NCI-H345 (cell line): Measurements from ENCODE around the gene RBMS1.
"Not testable (repeated sequence)": the region's sequence is repeated elsewhere in the genome, so short reads cannot be mapped to it uniquely, and the experiment has no call there.

ENCODE experiments used
- DNase-seq: peaks from one replicate; lab custom pipeline; 2025; lab: John Stamatoyannopoulos, UW

RBMS1 gene

DNA sequence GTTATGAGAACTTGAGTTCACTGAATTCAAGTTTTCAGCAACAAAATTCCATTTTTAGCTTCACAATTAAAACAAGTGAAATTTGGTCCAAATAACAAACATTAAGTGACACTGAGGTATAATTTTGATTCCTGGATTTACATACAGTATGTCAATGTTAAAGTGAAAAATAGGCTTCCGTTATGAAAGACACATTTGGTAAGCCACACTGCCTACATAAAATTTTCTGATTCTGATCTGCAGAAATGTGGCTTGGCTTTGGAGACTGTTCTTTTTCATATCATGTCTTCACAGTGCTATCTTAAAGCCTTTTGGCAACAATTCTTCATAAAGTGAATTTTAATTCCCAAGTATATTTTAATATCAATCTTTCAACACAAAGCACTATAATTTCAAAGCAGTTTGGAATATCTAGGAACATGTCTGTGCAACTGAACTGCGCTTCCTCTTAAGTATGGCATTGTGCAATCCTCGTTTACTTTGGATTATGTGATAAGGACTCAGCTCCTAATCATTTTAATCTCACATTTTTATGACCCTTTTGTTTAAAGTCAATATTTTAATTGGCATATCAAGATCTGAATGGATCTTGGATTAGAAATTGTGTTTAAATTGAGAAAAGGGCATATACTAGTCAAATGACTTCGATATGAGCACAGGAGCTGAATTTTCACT, 60.0 kb downstream of the RBMS1 start:
- no peak for DNase-seq

DNA sequence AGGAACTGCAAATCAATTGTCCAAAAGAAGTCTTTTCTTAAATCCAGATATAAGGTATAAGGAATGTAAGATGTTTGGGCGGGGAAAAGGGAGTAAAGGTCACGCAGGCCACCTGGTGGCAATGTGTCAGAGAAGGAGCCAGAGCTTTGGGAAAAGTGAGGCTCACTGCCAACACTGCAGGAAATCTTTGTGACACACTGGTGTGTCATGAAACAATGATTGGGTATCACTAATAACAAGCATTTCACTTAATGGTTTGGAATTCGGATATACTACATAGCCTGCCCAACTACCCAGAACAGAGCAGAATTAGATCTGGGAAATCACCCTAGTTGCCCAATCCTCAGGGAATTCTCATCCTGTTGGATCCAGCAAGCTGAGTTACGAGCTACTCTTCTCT, 61.0 kb downstream of the RBMS1 start:
- no peak for DNase-seq

DNA sequence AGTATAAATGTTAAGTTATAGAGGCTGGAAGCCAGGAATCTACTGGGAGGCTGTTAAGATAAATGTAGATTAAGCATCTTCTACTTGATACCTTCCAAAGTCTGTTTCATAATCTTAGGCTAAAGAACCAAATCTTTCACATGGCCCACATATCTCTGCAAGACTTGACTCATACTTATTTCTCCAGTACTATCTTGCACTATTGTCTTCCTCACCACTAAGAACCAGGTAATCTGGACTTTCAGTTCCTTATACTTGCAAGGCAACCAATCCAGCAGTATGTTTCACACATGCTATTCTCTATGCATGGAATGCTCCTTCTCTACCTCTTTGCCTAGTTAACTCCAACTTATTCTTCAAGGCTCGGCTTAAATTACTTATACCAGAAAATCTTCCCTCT, 62.2 kb downstream of the RBMS1 start:
- no peak for DNase-seq

DNA sequence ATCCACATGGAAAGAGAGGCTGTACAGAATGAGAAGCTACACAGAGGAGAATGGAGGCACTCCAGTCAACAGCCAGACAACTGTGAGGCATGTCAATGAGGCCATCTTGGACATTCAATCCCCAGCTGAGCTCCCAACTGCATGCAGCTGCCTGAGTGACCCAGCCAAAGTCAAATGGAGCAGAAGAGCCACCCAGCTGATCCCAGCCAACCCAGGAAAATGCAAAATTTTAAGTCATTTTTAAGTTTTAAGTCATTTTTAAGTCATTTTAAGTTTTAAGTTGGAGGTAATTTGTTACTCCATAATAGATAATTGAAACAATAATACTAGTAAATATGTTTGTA, 63.6 kb downstream of the RBMS1 start:
- no peak for DNase-seq

DNA sequence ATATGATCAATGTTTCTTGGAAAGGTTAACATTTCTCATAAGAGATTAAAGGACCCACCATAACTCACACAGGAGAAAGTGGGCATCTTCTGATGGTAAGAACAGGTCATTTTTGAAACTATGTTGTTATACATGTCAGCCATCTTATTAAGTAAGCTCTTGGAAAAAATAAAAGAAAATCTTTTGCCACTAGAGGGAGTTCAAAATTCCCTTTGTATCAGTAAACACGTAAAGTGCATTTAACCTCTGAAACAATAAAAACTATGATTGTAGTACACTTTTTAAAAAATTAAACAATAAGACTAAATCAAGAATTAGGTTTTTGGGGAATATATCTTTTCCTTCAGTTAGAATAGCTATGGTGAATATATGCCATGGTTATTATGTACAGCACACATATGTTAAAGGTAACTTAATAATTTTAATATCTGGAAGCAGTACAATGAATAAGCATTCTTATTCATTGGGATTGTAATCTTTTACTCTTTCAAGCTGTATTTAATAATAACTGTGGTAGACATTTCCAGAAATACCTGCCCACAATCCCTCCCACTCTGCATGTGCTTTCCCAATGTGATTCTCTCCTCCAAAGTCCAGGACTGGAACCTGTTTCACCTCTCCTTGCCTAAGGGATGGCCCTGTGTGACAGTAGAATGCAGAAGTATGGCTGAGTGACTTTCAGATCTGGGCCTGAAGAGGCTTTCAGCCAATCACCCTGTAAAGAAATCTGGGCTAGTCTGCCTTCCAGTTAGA, 64.2 kb downstream of the RBMS1 start:
- DNase-seq, result peak; percentile 64

DNA sequence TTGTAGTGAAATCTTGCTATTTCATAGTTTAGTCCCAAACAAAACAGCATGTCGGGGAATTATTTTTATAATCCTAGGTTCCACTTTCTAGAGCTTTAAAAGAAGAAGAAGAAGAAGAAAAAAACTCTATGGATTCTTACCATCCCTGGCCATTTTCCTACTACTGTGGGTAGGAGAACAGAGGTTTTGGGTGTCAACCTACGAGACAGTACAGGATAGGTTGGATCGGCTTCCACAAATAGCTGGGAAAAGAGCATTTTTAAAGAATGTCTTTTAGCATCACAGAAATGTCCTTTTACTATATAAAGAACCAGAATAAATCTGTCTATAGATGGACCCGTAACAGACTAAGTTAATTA, 65.2 kb downstream of the RBMS1 start:
- no peak for DNase-seq

DNA sequence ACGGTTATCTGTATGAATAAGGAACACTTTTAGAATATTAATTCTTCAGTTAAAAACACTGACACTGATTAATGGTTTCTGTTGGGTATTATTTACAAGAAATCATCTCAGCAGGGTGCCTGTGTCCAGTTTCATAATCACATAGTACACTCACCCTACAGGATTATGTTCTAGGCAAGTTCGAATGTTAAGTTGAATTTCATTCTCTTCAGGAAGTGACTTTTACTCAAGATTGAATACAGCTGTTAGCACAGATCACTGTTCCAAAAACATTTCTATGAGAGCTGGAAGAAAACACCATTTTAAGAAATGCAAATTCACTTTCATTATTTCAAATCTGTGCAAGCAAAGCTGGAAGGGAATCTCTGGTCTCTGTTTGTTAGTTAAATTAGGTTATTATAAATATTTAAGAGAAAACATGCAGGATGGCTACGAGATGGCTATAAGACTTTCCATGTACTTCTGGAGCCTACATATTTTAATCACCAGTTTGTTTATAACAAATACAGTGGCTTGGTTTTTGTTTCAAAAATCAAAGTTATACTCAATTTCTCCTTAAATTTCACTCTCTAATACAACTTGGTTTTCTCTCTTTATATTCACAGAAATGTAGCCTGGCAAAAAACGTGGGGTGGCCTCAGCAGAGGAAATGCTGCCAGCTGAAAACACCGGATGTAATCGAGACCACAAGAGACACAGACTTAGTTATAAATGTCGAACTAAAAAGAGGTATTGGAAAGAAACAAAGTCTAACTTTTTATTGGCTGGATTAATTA, 65.8 kb downstream of the RBMS1 start:
- DNase-seq, result no peak

DNA sequence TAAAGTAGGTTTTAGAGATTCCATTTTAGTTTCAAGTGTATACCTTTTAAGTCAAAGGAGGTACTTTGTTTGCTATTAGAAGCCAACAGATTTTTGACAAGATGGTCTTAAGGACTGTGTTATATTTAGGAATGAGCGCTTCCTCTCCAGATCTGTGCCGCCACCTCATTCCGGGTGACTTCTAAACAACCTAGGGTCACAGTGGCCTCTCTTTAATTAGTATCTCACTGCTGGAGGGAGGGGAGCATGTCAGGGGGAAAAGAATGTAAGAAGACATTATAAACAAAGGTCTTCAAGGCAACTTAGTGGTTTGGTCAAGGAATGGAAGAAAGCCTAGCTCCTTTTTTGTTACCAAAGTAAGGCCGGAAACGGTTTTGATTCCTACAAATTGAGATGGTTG, 67.0 kb downstream of the RBMS1 start:
- no peak for DNase-seq

DNA sequence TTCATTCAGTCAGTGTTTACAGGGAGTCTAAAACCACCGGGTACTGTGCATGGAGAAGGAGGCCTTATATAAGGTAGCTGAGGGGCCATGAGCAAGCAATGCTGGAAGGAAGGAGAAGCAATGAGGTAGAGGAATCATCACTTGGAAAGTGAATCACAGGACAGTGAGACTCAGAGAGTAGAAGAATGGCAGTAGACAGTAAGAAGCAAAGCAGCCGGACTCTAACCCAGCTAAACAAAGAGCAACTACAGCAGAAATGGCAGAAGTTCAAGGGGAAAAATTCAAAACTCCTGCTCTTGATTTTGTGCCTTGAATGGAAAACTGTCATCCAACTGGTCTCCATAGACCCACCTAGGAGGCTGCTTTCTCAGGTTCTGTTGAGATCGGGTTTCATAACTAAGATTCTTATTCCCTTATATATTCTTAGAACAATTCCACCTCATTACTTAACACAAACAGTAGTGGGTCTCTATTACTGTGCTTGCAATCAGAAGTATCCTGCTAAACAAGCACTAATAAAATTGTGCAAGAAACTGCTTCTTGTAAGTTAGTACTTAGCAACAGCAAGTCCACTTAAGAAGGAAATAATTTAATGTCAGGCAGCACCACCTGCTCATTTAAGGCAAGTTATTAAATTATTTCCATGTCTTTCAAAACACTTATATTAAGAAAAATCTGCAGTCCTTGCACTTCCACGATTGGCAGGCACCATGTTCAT, 68.0 kb downstream of the RBMS1 start:
- no peak for DNase-seq

DNA sequence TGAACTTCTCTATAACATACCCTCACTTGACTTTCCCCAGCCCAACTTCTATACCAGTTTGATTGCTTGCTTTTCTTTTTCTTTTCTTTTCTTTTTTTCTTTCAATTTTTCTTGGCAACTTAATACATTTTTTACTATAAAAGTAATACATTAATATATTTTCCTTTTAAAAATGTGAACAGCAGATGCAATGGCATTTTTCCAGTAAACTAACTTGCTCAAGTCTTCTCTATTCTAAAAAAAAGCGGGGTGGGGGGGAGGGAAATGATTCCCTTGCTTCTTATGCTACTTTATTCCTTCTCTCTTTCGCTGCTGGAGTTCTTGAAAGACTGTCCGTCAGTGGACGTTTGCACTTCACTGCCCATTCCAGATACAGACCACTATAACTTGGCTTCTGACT, 70.5 kb downstream of the RBMS1 start:
- no peak for DNase-seq

DNA sequence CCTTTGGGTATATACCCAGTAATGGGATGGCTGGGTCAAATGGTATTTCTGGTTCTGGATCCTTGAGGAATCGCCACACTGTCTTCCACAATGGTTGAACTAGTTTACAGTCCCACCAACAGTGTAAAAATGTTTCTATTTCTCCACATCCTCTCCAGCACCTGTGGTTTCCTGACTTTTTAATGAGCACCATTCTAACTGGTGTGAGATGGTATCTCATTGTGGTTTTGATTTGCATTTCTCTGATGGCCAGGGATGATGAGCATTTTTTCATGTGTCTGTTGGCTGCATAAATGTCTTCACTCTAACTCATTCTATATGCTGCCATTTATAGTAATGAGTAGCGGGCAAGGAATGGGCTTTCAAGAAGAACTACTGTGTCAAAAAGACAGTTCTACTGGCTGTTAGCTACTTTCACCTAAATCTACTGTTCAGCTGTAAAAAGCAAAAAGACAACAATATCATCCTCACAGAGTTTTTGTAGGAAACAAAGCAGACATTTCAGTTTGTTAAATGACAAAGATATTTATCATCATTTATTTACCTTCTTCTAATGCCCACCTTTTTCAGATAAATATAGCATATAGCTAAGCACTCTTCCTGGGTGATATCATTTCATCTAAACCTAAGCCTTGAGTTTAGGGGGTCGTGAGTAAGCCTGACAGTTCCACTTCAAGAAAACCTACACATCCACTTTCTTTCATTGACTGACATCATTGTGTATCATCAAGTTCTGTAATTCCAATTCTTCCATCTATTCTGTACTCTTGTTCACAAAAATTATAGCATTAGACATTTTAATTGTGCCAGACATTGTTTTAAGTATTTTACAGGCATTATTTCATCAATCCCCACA, 71.7 kb downstream of the RBMS1 start:
- not testable (repeated sequence) for DNase-seq

DNA sequence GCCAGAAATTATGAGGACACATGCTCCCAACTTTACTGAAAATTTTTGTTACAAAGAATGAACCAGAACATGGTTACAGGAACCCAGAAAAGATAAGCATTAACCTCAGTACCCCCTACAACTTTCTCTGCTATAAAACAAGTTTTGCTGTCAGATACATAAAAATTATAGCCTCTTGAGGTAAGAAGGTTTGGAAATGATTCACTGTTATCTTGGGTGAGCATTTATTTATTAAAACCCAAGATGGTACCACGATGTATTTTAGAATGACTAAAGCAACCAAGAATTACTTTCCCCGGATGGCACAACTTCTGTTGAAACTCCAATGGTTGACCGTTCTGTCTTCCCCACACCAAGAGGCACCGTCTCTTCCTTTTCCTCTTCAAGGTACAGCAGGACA, 72.9 kb downstream of the RBMS1 start:
- DNase-seq, result no peak

DNA sequence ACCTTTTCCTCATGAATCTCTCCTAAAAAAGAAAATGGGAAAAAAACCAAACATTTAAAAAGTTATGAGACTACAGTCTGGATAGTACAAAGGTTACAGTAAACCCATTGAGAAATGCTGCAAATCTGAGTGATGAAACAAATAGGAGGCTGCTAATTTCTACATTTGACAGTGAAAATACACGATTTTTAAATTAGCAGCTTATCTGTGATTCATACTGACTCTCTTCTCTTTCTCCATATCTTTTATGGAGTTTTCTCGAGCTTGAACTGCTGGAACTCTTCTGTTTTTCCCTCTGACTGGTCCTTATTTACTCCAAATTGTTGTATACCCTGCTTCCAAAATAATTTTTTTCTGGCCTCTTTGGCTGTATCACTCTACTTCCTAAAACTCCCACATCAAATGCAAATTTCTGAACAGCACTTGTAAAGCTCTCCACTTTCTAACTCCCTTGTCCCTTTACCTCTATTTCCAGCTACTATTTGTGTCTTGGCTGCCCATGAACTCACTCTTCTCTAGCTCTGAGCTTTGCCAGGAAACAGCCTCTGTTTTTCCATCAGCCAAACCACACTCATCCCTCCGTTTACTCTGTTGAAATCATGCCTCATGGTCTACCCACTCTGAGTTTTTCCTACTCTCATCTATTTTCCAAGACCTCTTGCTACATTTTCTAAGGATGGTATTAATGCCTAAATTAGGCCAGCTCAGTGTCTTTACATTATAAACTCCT, 73.7 kb downstream of the RBMS1 start:
- no peak for DNase-seq

DNA sequence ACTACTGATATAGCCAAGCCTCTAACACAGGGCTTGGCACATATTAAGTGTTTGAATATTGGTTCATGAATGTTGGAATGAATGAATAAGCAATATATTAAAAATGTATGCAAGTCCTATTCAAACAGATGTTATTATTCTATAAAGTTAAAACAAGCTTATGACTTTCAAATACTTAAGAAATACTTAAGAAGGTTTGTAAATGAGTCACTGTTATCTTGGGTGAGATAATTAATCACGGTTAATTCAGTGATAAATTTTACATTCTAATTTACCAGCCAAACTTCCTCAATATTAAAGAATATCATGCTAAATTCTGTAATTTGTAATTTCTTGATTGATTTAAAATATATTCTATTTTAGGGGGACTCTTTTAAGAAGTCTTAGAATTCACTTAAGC, 74.8 kb downstream of the RBMS1 start:
- DNase-seq, result no peak

DNA sequence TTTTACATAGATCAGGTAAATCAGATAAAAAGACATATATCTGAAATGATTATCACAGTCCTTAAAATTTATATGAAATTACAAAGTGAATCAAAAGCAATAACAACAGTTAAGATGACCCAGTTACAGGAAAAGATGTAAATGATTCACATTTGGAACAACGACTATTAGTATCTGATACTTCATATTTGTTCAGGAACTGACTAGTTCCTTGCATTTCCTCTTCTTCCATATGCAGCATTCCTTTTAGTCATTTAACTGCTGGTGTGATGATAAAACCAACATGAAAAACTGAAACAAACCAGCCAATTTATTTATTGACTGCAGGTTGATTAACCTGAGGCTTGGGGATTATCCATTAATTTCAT, 75.2 kb downstream of the RBMS1 start:
- DNase-seq, result no peak

DNA sequence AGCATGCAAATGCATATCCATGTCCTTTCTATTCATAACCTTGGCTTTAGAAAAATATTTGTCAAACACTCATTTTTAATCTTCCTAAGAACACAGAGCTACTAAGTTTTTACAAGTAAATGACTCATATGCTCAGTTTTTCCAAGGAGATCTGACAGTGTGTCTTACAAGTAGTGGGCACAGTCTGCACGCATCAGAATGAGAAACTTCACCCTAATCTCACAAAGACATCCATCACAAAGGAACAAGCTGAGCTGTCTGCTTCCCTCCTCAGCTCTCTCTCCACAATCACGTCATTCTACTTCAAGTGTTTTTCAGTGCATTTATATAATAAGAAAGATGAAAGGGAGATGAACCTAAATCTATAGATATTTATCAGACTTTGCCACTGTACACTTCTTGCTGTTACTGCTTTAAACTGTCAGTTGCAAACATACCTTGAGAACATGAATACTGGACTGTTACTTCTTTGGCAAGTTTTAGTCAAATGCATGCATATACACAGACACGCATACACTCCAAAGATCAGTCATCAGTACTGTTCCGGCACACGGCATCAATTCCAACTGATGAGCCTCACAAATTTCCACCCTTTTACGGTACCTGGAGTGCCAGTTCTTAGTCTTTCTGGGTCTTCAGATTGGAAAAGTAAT, 75.7 kb downstream of the RBMS1 start:
- no peak for DNase-seq

DNA sequence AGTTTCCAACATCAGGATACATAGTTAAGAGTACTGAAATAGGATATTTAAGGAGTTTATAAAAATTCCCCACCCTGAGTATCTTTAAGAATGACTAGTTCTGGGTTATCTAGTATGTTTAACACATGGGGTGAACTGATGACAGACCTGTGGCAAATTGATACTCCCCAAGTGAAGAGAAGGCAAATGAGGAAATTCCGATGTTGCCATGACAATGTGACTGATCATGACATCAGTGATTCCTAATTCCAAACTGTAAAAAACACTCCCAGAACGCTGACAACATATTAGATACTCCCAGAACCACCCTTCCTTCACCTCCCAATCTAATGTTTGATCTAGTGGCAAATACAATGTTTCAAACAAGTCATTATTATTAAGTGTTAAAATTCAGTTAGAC, 77.6 kb downstream of the RBMS1 start:
- no peak for DNase-seq

DNA sequence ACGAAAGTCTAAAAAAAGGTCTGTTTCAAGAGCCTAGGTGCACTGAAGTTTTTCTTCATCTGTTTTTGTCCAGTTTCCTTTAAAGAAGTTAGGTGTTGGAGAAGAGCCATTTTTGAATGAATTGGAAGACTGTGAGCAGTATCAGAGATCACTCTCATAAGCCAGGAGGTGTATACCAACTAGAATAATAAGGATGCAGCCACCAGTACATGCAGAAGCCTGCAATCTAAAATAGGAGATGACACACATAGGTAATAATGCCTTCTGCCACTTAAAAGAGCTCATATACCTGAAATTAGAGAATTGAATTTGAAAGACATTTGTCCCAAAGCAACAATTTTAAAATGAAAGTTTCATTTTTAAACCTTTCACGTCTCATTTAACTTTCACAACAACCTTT, 81.7 kb downstream of the RBMS1 start:
- DNase-seq, result no peak

DNA sequence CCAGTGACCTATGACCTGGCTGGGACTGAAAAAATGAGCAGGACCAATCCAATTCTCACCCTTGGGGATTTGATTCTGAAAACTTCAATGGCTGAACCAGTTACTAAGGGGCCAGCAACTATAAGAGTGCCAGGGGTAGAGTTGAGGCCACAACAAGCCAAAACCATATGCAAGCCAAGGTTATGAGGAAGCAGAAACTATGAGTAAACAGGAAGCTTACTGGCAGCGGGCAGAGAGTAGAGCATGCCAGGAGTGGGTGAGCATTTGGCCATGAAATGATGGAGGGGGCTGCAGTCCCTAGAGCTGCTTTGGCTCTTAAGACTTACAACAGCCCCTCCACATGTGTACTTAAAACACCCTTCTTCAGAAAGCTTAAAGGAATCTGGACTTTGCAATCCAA, 82.4 kb downstream of the RBMS1 start:
- DNase-seq, result no peak

DNA sequence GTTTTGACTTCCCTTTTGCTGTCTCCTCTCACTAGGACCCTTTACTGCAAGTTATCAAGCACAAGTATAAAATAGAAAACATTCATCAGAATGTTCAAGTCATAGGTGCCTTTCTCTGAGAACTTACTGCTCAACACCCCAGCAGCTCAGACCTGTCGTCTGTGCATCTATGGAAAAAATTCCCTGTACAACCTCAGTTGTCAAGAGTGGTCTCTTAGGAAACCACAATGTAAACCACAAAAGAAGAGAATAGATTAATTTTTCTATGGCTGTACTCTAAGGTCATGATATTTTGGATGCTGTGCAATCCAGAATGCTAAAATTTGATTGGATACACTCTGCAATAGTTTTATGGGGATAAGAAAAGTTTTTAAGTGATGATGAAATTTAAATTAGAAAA, 84.1 kb downstream of the RBMS1 start:
- DNase-seq, result no peak

DNA sequence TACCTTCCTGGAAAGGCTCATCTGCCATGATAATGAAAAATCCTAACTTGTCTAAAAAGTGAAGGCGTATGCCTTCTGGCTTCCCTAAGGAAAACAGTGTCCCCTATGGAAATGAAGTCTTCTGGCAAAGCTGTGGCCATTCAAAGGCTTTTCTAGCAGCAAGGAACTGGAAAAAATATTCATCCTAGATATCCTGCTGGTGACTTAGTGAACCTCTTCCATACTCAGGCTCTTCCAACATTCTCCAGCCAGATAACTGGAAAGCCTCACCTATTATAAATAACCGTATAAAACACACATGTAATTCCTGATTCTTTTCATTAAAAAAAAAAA, 84.7 kb downstream of the RBMS1 start:
- DNase-seq, result no peak
